Smooth muscle cell (in vitro differentiated cells): ENCODE data around the gene PNPLA7. TPM values are rescaled to one million over a fixed set of nuclear protein-coding genes. Genes with fewer than 3 reads are reported as not detected.

ENCODE experiments used
- DNase-seq: peaks from one replicate; lab custom pipeline; 2025; ENCODE audit not compliant: unreplicated experiment; lab: John Stamatoyannopoulos, UW
- H2AFZ ChIP-seq: fragments of 200-600 bp; sonication (generic); 2 replicates; pipeline ENCODE4 v1.6.0; 2016; ENCODE audit warnings: antibody characterized with exemption, low read depth, mild to moderate bottlenecking
- H3F3A ChIP-seq: fragments of 200-600 bp; sonication (generic); 2 replicates; pipeline ENCODE4 v1.6.0; 2017; ENCODE audit warnings: antibody characterized with exemption, low read depth
- H3K27ac ChIP-seq: fragments of 200-600 bp; sonication (generic); 2 replicates; pipeline ENCODE4 v1.5.1; 2016; ENCODE audit warnings: low read depth, mild to moderate bottlenecking
- H3K27me3 ChIP-seq: fragments of 200-600 bp; sonication (generic); 2 replicates; pipeline ENCODE4 v1.6.1; 2016; ENCODE audit warnings: low read depth, mild to moderate bottlenecking
- H3K36me3 ChIP-seq: fragments of 200-600 bp; sonication (generic); 2 replicates; pipeline ENCODE4 v1.5.1; 2016; ENCODE audit warnings: low read depth
- H3K4me1 ChIP-seq: fragments of 200-600 bp; sonication (generic); 2 replicates; pipeline ENCODE4 v1.5.1; 2016; ENCODE audit warnings: low read depth
- H3K4me2 ChIP-seq: fragments of 200-600 bp; sonication (generic); 2 replicates; pipeline ENCODE4 v1.6.0; 2016; ENCODE audit warnings: mild to moderate bottlenecking
- H3K4me3 ChIP-seq: fragments of 200-600 bp; sonication (generic); 2 replicates; pipeline ENCODE4 v1.5.1; 2016; ENCODE audit warnings: mild to moderate bottlenecking
- H3K79me2 ChIP-seq: fragments of 200-600 bp; sonication (generic); 2 replicates; pipeline ENCODE4 v1.6.0; 2016; ENCODE audit warnings: low read depth, mild to moderate bottlenecking
- H3K9ac ChIP-seq: fragments of 200-600 bp; sonication (generic); 2 replicates; pipeline ENCODE4 v1.6.0; 2016; ENCODE audit warnings: low read depth
- H3K9me3 ChIP-seq: fragments of 200-600 bp; sonication (generic); replicated peaks from 2 replicates; pipeline ENCODE4 v1.5.1; 2016; ENCODE audit warnings: low read depth
- H4K20me1 ChIP-seq: fragments of 200-600 bp; sonication (generic); 2 replicates; pipeline ENCODE4 v1.6.0; 2016; ENCODE audit warnings: low read depth
- CTCF ChIP-seq: fragments of 200-600 bp; sonication (generic); IDR thresholded peaks from 2 replicates; pipeline ENCODE4 v1.5.1; 2017; ENCODE audit warnings: borderline replicate concordance, mild to moderate bottlenecking, antibody characterized with exemption; ENCODE audit not compliant: insufficient read depth, poor library complexity, severe bottlenecking
- WGBS: methylation state at CpG from one replicate; pipeline ENCODE4 v1.1.7; 2016; ENCODE audit warnings: low lambda C conversion rate; 5-methylcytosine and 5-hydroxymethylcytosine counted together
- polyA plus RNA-seq: library from polyadenylated mRNA; unstranded; fragments of >200 nt; fragmentation: Nextera tagmentation; extraction: Ambion mirVana; gene quantifications from 2 replicates; pipeline ENCODE4 v1.2.1, GENCODE V29; 2016
- total RNA-seq: library from RNA; depleted of rRNA; stranded (reverse); fragments of >200 nt; gene quantifications from 2 replicates; pipeline ENCODE4 v1.2.3, GENCODE V29; 2014

PNPLA7 gene
- total and polyA plus RNA-seq, 2 experiments from 2014 or later = 0.46 to 0.67 TPM

- H2AFZ ChIP-seq = no peak overlapping the region
- H3K4me2 ChIP-seq = peak overlapping the region; percentile 45
- H3K27ac ChIP-seq = peak overlapping the region; percentile 96
- peaks cover 4% of the 10 kb centered on the region for H3K4me1 ChIP-seq
- peaks cover 4% of the 10 kb centered on the region for H3F3A ChIP-seq
- H3K79me2 ChIP-seq = no peaks in the 10 kb centered on the region
- H3K36me3 ChIP-seq = no peaks in the 10 kb centered on the region
- H3K9ac ChIP-seq = peak overlapping the region; percentile 67
- TF ChIP-seq CTCF = no peak
- no peaks in the 10 kb centered on the region for H4K20me1 ChIP-seq
- DNase-seq = no peak
- H3K4me3 ChIP-seq = no peak overlapping the region
- no peaks in the 10 kb centered on the region for H3K27me3 ChIP-seq
- H3K9me3 ChIP-seq = no peaks in the 10 kb centered on the region
- 33% methylated on average over 10 of the region's 10 CpGs for WGBS
Observed at GRCh38 chr9:137545123-137545522, 5.1 kb downstream of the PNPLA7 start.

GRCh38 chr9:137544176-137544760 is 5.9 kb downstream of the PNPLA7 start:
- Histone ChIP-seq H3K4me1 (peaks cover 3% of the 10 kb centered on the region), H3K9me3 (no peaks in the 10 kb centered on the region), H3K4me2 (peak overlapping the region; percentile 45), H3K79me2 (no peaks in the 10 kb centered on the region), H4K20me1 (no peaks in the 10 kb centered on the region), H3K27ac (peak overlapping the region; percentile 96), H2AFZ (no peak overlapping the region), H3K36me3 (no peaks in the 10 kb centered on the region), H3K27me3 (no peaks in the 10 kb centered on the region), H3K4me3 (no peak overlapping the region), H3F3A (no peaks in the 10 kb centered on the region), H3K9ac (peak overlapping the region; percentile 67)
- 53% methylated on average over 12 of the region's 12 CpGs for WGBS
- TF ChIP-seq CTCF = no peak
- no peak for DNase-seq

GRCh38 chr9:137543237-137543963 is 6.8 kb downstream of the PNPLA7 start:
- H3K36me3 ChIP-seq = no peaks in the 10 kb centered on the region
- H2AFZ ChIP-seq = no peak overlapping the region
- peaks cover 3% of the 10 kb centered on the region for H3K4me1 ChIP-seq
- no peaks in the 10 kb centered on the region for H3K79me2 ChIP-seq
- H3K27me3 ChIP-seq = no peaks in the 10 kb centered on the region
- H4K20me1 ChIP-seq = no peaks in the 10 kb centered on the region
- H3K4me3 ChIP-seq = no peak overlapping the region
- no peak overlapping the region for H3K9ac ChIP-seq
- no peak overlapping the region for H3K27ac ChIP-seq
- H3F3A ChIP-seq = no peaks in the 10 kb centered on the region
- TF ChIP-seq CTCF = no peak
- DNase-seq = no peak
- H3K9me3 ChIP-seq = no peaks in the 10 kb centered on the region
- WGBS = 97% methylated on average over 23 of the region's 25 CpGs
- peak overlapping the region; percentile 45 for H3K4me2 ChIP-seq
